Measurements from ENCODE around the gene AVL9.

Gene AVL9

DNA sequence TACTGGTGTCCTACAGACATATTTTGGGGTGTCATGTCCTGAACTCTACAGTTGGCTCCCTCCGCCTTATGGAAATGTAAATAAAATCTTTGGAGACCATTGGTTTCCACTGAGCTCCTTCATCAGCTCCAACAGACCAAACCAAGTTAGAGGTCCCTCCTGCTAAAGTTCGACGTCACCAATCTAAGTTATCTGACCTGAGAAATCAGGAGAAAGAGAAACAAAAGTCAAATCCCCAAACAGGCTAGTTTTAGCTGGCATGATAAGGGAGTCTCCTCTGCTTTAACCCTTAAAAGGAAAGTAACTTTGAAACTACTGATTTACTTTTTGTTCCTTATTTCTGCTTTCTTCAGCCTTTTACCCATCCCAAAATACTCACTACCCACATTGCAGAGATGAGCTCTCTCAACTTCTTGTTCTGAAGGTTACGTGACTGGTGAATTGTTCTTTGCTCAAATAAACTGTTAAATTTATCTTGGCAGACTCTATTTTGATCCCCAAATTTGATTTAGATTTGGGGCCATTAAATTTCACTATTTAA lies 39.9 kb downstream of the AVL9 start:
- peak in 1 of 3 donors; percentile 22 for DNase-seq

GRCh38 chr7:32536016-32536415 lies 40.7 kb downstream of the AVL9 start:
- DNase-seq: no peak

DNA sequence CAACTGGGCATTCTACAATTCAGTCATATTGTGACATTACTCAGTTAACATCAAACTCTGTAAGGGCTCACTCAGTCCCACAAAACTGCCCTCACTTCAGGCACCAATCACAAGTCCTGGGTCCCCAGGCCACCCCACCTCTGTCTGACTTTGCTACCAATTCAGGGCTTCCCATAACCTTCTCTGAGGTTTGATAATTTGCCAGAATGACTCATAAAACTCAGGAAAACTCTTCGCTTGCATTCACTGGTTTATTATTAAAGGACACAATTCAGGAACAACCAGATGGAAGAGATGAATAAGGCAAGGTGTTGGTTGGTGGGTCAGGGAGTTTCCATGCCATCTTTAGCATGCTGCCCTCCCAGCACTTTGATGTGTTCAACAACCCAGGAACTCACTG lies 41.3 kb downstream of the AVL9 start:
- DNase-seq: no peak

- no peak for DNase-seq
These were observed 42.5 kb downstream of the AVL9 start for GRCh38 chr7:32537760-32538159.

DNA sequence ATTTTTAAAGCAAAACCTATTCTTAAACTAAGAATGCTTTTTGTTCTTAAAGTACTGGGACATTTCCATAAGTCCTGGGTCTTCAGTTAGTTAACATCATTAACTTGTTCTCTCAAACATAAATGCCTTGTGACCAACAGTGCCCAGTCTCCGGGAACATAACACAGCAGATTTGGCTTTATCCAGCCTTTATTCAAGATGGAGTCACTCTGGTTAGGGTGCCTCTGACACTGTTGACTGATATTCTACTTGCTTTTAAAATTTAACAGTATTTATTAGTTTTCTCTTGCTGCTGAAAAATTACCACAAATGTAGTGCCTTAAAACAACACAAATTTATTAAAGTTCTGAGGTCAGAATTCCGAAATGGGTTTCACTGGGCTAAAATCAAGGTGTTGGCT lies 44.1 kb downstream of the AVL9 start:
- no peak for DNase-seq

DNA sequence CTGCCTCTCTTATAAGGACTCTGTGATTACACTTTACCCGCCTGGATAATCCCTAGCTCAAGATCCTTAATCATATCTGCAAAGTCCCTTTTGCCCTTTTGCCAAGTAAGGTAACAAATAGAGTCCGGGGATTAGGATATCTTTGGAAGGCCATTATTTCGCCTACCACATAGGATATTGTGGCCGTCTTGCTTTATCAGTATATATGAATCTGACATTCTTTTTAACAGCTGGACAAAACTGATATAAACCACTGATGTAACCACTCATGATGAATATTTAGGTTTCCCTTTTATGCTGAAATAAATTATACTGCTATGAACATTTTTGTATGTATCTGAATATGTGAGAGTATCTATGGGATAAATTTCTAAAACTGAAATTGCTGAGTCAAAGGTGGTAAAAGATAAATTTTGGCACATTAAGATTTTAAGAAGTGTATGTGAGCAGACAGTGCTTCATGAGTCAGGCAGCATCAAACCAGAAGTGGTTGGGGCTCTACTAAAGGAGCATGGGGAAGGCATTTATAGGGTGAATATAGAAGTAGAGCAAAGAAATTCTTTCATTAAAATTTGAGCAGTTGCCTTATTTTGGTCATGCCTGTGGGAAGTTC lies 44.7 kb downstream of the AVL9 start:
- peak in 2 of 3 donors; percentile 1 to 3 for DNase-seq

- DNase-seq: no peak
These were observed 47.3 kb downstream of the AVL9 start for GRCh38 chr7:32542595-32542994.

DNA sequence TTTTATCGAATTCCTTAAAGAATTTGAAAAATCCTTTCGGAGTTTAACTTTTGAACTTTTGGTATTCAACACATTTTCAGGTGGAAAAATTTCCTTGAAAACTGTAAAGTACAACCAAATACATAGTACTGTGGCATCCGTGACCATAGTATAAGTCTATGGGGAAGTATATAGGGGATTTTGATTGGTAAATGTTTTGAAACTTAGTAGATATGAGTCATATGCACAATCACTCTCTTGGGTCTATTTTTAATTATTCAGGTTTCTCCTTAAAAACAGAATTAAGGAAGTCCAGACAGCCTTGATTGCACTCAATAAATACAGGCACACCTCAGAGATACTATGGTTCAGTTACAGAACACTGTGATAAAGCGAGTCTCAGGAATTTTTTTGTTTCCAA lies 64.2 kb downstream of the AVL9 start:
- peak; percentile 7 to 46 (median 45) for DNase-seq

GRCh38 chr7:32560075-32560474 lies 64.8 kb downstream of the AVL9 start:
- no peak for DNase-seq

DNA sequence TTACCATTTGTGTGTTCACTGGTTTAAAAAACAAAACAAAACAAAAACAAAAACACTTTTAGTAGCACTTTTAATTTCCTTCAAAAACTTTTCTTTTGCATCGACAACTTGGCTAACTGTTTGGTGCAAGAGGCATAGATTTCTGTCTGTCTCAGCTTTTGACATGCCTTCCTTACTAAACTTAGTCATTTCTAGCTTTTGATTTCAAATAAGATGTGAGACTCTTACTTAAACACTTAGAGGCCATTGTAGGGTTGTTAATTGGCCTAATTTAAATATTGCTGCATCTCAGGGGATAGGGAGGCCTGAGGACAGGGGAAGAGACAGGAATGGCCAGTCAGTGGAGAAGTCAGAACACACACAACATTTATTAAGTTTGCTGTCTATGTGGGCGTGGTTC lies 66.3 kb downstream of the AVL9 start:
- no peak for DNase-seq

GRCh38 chr7:32564542-32564941 lies 69.3 kb downstream of the AVL9 start:
- DNase-seq: peak; percentile 13 to 36 (median 31)

DNA sequence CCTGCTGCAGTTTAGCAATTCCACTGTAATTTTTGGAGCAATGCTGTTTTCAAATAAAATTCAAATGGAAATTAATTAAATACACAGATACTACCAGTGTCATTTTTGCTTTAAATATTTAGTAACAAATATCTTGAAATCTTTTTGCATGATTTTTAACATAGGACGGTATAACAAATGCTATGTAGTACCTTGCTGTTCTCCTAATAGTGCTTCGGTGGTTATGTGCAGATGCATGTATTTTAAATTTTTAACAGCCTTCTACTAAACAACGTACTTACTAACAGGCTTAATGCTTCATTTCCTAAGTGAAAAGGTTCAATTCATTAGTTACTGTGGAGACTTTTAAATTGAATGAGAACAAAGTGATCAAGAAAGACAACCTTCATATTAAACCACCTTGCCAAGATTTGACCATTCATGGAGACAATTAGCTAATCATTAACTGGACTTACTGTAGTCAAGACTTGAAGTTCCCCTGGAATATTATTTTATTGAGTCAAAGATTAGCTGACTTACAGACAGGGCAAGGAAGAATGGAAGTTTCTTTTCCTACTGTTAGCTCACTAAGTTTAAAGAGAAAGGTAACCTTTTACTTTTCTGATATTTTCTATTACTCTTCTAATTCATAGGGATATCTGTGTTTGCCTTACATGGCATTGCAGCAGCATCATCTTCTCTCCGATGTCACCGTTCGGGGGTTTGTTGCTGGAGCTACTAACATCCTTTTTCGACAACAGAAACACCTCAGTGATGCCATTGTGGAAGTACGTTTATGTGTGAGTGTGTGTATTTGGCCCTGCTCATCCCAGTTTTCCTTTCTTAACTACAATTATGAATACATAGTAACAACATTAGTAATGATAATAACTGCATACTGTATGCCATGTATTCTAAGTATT lies 74.3 kb downstream of the AVL9 start:
- DNase-seq: no peak

GRCh38 chr7:32573110-32573687 lies 77.9 kb downstream of the AVL9 start:
- DNase-seq: no peak

- DNase-seq: no peak
These were observed 79.3 kb downstream of the AVL9 start for GRCh38 chr7:32574626-32575025.

DNA sequence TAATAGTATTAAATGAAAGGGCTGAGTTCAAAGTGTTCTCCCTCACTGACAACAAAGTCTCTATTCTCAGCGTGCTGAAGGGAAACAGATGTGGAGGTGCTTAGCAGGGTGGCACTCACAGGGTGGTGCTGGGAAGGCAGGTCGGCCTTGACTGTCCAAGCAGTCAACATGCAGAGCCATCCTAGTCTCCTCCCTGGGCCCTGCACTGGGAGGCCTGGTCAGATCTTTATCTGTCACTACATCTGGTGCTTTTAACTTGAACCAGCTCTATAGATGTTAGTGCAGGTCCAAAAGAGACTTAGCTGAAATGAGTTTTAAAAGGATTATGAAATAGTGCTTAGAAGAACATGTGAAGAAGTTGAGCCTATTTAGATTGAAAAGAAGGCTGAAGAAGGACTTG lies 82.1 kb downstream of the AVL9 start:
- DNase-seq: no peak

DNA sequence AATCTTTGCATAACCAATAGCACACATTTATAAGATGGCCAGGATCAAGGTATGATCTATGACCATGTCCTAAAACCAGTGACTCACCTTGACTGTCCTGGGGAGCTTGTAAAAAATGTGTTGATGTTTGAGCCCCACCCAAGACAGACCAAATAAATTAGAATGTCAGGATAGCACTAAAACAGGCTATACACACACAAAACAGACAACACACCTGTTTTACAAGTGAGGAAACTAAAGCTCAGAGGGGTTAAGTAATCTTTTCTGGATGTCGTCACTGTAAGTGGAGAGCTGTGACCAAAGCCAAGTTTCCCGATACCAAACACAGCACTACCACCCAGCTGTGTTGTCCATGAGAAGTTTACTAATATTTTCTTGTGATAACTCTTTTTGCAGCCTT lies 84.5 kb downstream of the AVL9 start:
- DNase-seq: no peak

DNA sequence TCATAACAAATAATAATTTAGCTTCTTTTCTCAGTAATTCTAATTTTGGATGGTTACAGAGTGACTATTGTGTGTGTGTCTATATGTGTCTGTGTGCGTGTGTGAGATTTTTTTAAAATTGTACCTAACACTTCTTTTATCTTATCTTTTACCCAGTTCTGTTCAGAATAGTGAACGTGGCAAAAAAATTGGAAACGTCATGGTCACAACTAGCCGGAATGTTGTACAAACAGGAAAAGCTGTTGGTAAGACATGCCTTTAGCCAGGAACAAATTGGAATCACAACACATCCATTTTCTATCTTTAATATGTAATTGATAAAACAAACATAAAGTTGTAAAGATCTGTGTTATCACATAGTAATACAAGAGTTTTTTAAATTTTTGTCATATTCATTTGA lies 85.4 kb downstream of the AVL9 start:
- DNase-seq: no peak

DNA sequence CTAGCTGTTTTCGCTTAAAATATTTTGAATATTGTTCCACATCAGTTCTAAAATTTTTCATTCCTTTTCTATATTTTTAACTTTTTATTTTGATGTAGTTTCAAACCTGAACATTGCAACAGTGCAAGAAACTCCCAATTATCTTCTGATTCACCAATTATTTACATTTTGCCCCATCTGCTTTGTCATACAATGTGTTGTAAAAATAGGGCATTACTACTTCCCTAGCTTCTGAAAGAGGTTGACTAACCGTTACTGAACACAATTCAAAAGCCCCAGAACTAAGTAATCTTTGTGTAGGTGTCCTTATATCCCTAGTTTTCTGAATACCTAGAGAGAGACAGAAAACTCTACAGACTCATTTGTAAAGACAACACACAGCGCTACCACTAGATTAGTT lies 86.7 kb downstream of the AVL9 start:
- no peak for DNase-seq

GRCh38 chr7:32583791-32584190 lies 88.5 kb downstream of the AVL9 start:
- DNase-seq: no peak

DNA sequence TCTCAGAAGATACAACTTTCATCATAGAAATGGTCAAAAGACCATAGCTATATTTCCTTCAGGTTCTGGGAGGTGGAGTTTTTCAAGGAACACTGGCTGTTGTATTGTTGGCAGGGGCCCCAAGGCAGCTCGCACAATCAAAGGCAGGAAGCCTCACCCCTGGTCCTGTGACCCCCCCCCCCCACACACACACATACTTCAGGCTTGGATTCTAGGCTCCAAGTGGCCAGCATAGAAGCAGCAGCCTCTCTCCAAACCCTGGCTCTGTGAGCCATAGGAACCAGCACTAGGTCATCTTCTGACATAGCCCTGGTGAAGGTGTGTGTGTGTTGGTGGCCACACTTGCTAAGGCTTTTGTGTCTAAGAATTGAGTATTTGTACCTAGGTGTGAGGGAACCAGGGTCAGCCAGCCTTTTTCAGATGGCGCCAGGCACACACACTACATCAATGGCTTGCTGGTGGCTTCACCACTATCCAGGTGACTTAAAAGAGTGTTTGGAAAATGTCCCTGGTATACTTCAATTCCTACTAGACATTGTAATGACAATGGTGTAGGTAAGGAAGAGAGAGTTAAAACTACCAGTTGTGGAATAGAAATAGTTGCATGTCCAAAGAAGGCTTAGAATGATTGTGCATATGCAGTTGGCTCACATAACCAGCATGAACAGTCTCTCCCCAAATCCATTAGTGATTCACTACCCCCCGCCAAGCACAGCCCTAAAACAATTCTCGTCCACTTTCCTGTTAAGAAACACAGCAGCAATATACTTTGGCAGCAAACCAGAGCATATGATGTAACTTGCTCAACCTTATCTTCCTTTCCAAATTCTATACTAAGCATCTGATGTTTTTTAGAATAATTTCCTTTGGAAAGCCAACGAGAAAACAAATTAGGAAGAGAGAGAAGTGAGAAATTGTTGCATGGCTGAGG lies 91.3 kb downstream of the AVL9 start:
- DNase-seq: no peak

- DNase-seq: no peak
These were observed 92.2 kb downstream of the AVL9 start for GRCh38 chr7:32587411-32587948.

- peak; percentile 6 to 28 (median 14) for DNase-seq
These were observed 93.4 kb downstream of the AVL9 start for GRCh38 chr7:32588657-32589056.

Data from suppressor macrophage treated with lipopolysaccharide for 1 hour (primary cell).